ENCODE data around the gene GPSM1.

The GPSM1 gene

GRCh38 chr9:136335296-136336155 lies 8.2 kb downstream of the GPSM1 start:
- no peak for DNase-seq

DNA sequence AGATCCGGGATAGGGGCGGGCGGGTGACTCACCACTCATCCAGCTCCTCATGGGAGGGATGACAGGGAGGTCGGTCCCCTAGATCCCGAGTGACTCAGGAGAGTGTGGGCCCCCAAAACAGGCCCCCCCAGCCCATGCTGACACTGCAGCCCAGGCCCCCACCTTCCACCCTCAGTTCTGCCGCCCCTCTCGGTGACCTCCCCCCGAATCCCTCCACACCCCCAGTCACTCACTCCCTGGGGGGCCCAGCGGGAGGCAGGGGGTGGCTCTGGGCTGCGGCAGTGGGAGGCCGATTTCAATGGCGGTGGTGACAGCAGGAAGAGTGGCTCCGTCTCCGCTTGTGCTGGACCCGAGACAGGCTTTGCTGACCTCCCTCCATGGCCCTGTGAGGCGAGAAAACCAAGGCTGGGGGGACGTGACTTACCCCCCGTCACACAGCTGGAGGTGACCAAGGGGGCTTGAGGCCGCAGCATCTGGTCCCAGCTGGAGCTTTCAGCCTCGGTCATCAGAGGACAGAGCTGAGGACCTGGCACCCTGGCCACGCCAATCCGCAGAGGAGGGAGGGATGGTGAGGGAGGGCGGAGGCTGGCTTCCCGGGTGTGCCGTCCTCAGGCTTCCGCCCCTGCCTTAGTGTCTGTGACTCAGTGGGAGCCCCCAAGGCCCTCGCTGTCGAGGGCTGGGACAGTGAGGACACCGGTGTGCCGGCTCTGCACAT lies 9.0 kb downstream of the GPSM1 start:
- DNase-seq, result no peak

- DNase-seq, result no peak
These were observed 9.5 kb downstream of the GPSM1 start for GRCh38 chr9:136336881-136337280.

DNA sequence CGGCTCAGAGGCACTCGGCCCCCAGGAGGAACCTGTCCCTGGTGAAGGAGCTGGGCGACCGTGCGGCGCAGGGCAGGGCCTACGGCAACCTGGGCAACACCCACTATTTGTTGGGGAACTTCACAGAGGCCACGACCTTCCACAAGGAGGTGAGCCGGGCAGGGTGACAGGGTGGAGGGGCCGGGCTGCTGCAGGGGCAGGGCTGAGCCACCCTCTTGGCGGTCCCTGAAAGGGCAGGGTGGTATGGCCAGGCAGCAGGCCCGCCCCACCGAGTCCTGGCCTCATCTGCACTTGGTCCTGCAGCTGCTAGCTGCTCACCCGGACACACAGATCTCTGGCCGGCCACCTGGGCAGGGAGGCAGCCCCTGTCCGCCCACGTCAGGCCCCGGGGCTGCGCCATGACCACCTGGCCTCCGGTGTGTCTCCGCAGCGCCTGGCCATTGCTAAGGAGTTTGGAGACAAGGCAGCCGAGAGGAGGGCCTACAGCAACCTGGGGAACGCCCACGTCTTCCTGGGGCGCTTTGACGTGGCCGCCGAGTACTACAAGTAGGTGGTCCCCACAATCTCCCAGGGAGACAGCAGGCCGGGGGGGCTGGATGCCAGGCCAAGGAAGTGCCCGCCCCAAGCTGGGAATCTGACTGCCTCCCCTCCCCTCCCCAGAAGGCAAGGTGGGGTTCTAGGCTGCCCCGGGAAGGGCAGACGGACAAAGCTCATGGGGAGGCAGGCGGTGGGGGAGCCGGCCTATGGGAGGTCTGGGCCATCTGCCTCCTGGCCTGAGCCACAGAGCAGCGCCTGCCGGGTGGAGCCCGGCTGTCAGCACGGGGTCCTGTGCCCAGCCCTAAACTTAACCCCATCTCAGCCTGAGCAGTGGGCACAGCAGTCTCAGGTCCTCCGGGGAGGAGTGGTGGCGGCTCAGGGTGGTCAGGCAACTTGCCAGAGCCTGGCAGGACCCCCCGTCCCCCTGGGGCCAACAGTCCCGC lies 10.4 kb downstream of the GPSM1 start:
- DNase-seq, result no peak

GRCh38 chr9:136338511-136338910 lies 11.2 kb downstream of the GPSM1 start:
- DNase-seq, result no peak

GRCh38 chr9:136339173-136339957 lies 12.0 kb downstream of the GPSM1 start:
- DNase-seq, result no peak

DNA sequence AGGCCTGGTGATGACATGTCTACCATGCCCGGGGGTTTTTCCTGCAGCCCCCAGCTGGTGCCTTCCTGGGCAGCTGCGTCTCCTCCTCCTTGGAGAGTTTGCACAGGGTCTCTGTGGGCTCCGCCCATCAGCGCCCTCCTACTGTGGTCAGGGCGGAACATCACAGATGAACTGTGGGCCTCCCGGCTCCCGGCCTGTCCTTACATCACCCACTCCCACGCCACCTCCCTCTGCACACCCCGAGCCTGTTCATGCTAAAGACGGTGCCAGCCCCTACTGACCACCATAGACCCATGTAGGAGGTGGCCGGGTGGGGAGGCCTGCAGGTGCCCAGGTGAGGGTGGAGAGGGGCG lies 12.6 kb downstream of the GPSM1 start:
- no peak for DNase-seq

GRCh38 chr9:136340356-136341041 lies 13.2 kb downstream of the GPSM1 start:
- no peak for DNase-seq

- no peak for DNase-seq
These were observed 13.8 kb downstream of the GPSM1 start for GRCh38 chr9:136341042-136341655.

DNA sequence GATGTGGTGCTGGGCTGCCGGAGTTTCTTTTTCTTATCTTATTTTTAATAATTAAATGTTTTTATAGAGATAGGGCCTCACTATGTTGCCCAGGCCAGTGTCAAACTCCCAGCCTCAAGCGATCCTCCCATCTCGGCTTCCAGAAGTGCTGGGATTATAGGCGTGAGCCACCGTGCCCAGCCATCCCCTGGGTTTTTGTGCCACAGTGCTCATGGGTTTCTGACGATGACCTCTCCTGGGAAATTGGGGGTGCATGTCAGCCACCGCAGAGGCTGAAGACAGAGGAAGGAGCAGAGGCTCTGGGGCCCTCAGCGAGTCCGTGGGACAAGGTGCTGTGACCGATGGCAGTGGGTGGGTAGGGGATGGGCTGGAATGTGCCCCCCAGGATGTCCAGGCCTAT lies 14.4 kb downstream of the GPSM1 start:
- no peak for DNase-seq

DNA sequence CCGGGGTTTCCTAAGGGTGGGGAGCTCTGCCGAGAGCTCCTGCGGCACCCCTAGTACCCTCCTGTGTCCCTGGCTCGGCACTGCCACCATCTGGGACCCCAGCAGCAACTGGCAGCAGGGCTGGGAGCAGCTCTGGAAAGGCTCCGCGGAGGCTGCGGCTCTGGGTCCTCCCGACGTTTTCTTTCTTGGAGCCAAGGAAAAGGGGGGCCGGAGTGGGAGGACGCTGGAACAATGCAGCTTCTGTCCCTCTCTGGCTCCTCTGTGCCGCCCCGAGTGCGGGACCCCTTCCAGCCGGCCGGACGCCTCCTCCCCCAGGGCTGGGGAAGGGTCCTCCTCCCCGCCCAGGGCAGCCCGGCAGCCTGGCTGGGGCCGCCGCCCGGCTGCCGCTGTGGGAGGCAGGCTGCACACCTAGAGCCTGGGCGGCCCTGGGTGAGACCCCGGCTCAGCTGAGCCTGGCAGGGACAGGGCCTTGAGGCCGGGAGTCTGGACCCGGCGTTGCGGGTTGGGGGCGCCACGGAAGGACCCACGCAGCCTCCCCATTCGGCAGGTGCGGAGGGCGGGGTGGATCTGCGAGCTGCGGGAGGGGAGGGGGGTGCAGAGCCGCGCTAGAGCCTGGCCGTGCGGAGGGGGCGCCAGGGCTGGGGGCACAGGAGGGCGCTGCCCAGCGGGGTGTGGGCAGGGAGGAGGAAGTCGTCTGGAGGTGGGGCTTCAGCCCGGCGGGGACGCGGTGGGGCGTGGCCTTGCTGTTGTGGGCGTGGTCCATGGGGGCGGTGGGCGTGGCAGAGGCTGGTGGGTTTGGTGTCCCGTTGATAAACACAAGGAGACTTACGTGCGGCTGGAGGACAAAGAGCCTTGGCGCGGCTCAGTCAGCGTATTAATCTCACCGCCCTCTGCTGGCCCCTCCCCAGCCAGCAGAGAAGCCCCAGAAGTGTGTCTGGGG lies 15.1 kb downstream of the GPSM1 start:
- no peak for DNase-seq

GRCh38 chr9:136343121-136343883 lies 16.0 kb downstream of the GPSM1 start:
- no peak for DNase-seq

DNA sequence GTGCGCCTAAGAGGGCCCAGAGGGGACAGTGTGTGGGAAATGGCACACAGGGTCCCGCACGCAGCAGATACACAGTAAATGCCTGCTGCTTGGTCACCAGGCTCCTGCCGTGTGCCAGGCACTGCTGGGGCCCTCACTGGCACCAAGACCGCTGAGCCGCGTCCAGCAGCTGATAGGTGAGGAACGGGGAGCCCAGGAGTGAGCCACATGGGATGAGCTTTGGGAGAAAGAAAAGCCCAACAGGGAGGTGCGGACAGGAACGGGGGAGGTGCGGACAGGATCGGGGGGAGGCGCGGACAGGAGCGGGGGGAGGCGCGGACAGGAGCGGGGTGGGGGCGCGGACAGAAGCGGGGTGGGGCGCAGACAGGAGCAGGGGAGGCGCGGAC lies 16.5 kb downstream of the GPSM1 start:
- no peak for DNase-seq

DNA sequence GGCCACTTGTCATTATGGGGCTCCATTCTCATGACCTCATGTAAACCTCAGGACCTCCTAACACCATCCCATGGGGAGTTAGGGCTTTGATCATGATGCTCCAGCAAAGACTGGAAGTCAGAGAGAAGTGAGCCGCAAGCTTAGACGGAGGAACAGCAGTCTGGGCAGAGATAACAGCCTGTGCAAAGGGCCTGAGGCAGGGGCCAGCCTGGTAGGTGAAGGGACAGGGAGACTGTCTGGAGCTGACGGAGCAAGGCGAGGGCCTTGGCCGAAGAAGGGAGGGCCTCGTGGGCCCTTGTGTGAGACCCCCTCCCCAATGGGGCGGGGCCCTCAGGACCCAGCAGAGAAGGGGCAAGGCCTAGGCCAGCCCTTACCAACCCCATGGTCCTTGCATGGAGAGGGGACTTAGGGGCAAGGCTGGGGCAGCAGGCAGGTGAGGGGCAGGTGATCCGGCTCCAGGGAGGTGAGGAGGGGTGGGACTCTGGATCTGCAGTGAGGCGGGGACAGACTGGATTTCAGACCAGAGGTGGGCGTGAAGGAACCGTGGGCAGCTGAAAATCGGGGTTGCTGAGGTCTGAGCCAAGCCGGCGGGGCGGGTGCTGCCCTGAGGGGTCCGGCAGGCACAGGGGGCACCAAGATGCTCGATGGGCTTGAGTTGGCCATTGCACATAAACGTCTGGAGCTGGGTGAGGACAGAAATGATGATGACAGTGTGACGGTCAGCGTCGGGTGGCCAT lies 17.4 kb downstream of the GPSM1 start:
- no peak for DNase-seq

DNA sequence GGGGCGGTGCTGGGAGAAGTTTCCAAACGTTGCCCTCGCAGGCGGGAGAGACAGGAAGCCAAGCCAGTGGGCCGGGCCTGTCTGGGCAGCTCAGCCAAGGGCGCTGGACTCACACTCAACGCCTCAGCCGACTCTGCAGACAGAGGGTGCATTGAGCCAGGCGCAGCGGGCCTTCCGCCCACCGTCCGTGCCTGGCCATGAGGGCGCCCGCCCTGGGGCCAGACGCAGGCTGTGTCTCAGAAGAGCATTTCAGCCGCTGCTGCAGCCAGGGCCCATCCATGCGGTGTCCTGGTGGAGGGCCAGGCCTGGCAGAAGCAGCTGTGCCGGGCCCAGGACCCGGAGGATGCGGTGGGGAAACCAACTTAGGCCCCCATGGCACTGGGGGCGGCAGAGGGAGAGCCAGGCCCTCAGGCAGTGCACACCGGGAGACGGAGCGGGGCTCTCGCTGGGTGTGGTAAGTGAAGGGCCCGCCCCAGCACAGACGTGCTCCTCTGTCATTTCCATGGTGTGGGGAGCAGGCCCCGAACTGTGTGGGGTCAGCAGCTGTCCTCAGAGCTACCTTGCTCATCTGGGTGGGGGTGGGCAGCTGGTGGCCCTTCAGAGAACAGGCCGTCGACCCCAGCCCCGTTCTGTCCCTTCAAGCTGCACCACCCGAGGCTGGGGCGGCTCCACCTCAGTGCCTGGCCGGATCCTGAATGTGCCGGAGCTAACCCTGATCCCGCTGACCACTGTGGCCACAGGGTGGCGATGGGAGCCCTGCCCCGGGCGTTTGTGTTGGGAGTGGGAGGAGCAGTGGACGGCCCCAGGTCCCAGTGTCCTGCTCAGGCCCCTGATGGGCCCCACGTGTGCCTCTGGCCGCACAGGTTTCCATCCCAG lies 18.2 kb downstream of the GPSM1 start:
- no peak for DNase-seq

DNA sequence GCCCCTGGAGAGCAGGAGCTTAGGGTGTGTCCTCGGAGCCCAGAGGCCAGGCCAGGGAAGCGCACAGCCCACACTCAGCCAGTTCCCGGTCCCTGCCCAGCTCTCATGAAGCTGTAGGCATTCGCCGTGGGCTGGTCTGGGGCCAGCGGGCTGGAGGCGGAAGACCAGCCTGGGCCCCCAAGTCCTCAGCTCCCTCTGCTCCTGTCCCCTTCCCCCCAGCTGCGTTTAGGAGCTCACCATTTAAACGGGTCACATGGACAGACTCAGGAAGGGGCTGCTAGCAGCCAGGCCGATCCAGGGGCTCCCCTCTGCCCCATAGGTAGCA lies 18.8 kb downstream of the GPSM1 start:
- DNase-seq, result no peak

GRCh38 chr9:136346927-136347465 lies 19.7 kb downstream of the GPSM1 start:
- no peak for DNase-seq
